Natural killer cell (primary cell): Measurements from ENCODE around the gene WBP1. TPM values are rescaled to one million over a fixed set of nuclear protein-coding genes. Genes with fewer than 3 reads are reported as not detected.

Experiments
- ATAC-seq, 3 donors: fragments of 150-1000 bp in 2 of 3; fragments of 200-7000 bp in 1 of 3; cut with Tn5 transposase; 1 replicate in 1 of 3; 2 replicates in 2 of 3; pipeline ENCODE4 v1.10.0; 2021; ENCODE audit warnings: mild to moderate bottlenecking in 2 of 3, moderate library complexity in 2 of 3
- DNase-seq, 2 donors: peaks; one replicate each; pipeline versions ENCODE4 v3.0.0 to v3.0.0-alpha.2; 2013 to 2021; ENCODE audit warnings: mixed read lengths in 1 of 2
- H3K27ac ChIP-seq: one replicate; pipeline ENCODE4 v1.5.1; 2013; ENCODE audit warnings: mild to moderate bottlenecking, low read length
- H3K27me3 ChIP-seq: one replicate; pipeline ENCODE4 v1.6.1; 2013; ENCODE audit warnings: low read length; ENCODE audit not compliant: control insufficient read depth, insufficient read depth
- H3K36me3 ChIP-seq: one replicate; pipeline ENCODE4 v1.6.1; 2013; ENCODE audit warnings: low read length; ENCODE audit not compliant: control insufficient read depth, insufficient read depth
- H3K4me1 ChIP-seq: one replicate; pipeline ENCODE4 v1.6.1; 2013; ENCODE audit warnings: low read length; ENCODE audit not compliant: control insufficient read depth, insufficient read depth
- H3K4me3 ChIP-seq: one replicate; pipeline ENCODE4 v1.5.1; 2013; ENCODE audit warnings: low read length
- H3K9me3 ChIP-seq: one replicate; pipeline ENCODE4 v1.6.1; 2013; ENCODE audit warnings: low read length; ENCODE audit not compliant: control insufficient read depth, insufficient read depth
- H3K27ac Mint-ChIP-seq, 2 donors: one replicate each; pipeline ENCODE4 v1.8.0; 2022; ENCODE audit warnings: mild to moderate bottlenecking in 2 of 2, mixed read lengths in 2 of 2, moderate library complexity in 1 of 2
- H3K27me3 Mint-ChIP-seq, 2 donors: one replicate each; pipeline ENCODE4 v1.8.0; 2022; ENCODE audit warnings: low read depth in 2 of 2, mixed read lengths in 2 of 2
- H3K36me3 Mint-ChIP-seq: one replicate; pipeline ENCODE4 v1.8.0; 2022; ENCODE audit warnings: mixed read lengths
- H3K4me1 Mint-ChIP-seq, 2 donors: one replicate each; pipeline ENCODE4 v1.8.0; 2022; ENCODE audit warnings: mixed read lengths in 2 of 2
- H3K4me3 Mint-ChIP-seq: one replicate; pipeline ENCODE4 v1.8.0; 2022; ENCODE audit warnings: mild to moderate bottlenecking, moderate library complexity, mixed read lengths
- H3K9me3 Mint-ChIP-seq, 2 donors: one replicate each; pipeline ENCODE4 v1.8.0; 2022; ENCODE audit warnings: mixed read lengths in 2 of 2
- CTCF ChIP-seq: fragments of 200-600 bp; IDR thresholded peaks from one replicate; pipeline ENCODE4 v1.8.0; 2022; ENCODE audit warnings: antibody characterized with exemption
- WGBS: methylation state at CpG from one replicate; pipeline ENCODE4 v1.1.7; 2013; ENCODE audit warnings: missing lambda C conversion rate; ENCODE audit not compliant: insufficient coverage; 5-methylcytosine and 5-hydroxymethylcytosine counted together
- intact Hi-C: fragments of 100-400 bp; cut with micrococcal nuclease; formaldehyde crosslinking; loops from one replicate; pipeline ENCODE4 v1.14.2; 2022
- total RNA-seq, 4 donors: library from RNA; stranded (reverse); fragments of 120-200 nt in 1 of 4; gene quantifications; one replicate each; pipeline versions ENCODE4 v1.2.3 to v1.2.4, GENCODE V29; 2013 to 2022

The WBP1 gene
- total RNA-seq, 3 donors from 2014 or later (not counting 1 experiment from before 2014, with no cell fraction given) = 65.1 to 68.3 (median 65.4) TPM

DNA sequence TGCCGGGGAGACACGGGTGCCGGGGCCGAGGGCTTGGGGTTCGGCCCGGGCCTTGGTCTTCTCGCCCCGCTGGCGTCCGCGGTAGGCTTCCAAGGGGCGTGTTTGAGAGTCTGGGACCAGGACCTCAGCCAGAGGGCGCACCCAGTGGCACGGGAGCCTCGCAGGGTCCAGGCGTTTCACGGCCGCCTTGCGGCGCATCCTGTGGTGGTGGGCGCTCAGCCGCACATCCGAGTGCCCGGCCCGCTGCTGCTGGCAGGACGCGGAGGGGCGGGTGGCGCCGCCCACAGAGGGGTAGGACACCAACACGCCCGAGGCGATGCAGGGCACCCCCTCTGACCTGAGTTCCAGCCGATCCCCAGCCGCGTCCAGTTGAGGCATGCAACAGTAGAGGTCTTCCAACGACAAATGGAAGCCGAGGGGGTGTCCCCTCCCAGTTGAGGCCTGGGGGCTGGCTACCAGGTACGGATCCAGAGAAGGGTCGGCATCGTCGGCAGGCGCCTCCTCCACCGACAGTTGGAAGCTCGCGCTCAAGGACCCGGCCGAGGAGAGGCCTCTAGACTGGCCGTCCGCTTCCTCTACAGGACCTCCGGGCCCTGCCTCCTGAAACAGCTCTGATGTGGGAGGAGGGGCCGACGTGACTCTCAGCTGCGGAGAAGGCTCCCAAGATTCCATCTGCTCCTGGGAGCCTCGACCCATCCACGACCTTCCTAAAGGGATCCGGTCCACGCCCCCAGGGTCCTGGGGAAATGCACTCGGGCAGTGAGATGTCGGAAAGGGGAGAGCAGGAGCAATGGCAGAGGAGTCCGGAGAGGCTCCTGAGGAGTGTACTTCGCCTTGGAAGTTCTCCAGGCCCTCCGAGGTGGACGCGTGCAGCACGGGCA lies 43.1 kb upstream of the WBP1 start:
- ATAC-seq = peak; percentile 68 to 75 (median 75)
- peak overlapping the region; percentile 85 for H3K4me3 Mint-ChIP-seq
- intact Hi-C loops = no loop called here
- WGBS = 8% methylated on average over 66 of the region's 66 CpGs
- peaks cover 22% of the 10 kb centered on the region for H3K4me1 ChIP-seq
- H3K27ac Mint-ChIP-seq = peak overlapping the region in 1 of 2 donors; percentile 79
- H3K27me3 ChIP-seq = no peaks in the 10 kb centered on the region
- H3K4me3 ChIP-seq = peak overlapping the region; percentile 47
- peak; percentile 35 to 48 for DNase-seq
- H3K9me3 ChIP-seq = no peaks in the 10 kb centered on the region
- no peaks in the 10 kb centered on the region for H3K36me3 Mint-ChIP-seq
- no peaks in the 10 kb centered on the region for H3K9me3 Mint-ChIP-seq
- H3K4me1 Mint-ChIP-seq = peaks cover 7 to 19% of the 10 kb centered on the region in 2 donors
- H3K27me3 Mint-ChIP-seq = peaks cover 0 to 7% of the 10 kb centered on the region in 2 donors
- no peak overlapping the region for H3K27ac ChIP-seq
- H3K36me3 ChIP-seq = no peaks in the 10 kb centered on the region
- TF ChIP-seq CTCF = no peak

DNA sequence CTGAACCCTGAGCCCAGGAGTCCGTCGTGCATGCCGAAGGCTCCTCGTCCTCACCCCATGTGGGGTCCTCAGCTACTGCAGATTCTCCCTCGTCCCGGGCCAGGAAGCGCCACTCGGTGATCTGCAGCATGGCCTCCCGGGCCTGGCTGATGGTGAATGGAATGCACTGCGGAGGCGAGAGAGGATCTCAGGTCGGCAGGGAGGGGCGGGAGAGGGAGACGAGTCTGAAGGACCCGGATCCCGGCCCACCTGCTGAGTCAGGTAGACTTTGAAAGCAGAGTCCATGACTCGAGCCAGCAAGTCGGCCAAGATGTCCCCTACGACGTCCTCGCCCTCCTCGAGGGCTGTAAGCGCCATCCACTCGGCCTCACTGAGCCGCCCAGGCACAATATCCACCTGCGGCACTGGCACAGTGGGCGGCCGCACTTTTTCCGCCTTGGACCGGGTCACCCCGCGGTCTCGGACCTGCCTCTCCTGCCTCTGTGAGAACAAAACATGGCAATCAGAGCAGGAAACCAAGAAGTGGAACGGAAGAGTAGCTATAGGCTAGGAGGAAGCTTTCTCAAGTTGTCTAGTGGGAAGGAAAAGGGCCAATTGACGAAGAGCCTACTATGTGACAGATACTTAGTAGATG lies 42.4 kb upstream of the WBP1 start:
- ATAC-seq = peak in 2 of 3 donors; percentile 22
- TF ChIP-seq CTCF = no peak

GRCh38 chr2:74416778-74417177 lies 41.5 kb upstream of the WBP1 start:
- Mint-ChIP-seq H3K4me3 (no peak overlapping the region), H3K9me3 (no peaks in the 10 kb centered on the region), H3K27ac (peak overlapping the region in 1 of 2 donors; percentile 31), H3K27me3 (peaks cover 0 to 7% of the 10 kb centered on the region in 2 donors), H3K4me1 (peaks cover 21 to 34% of the 10 kb centered on the region in 2 donors), H3K36me3 (no peaks in the 10 kb centered on the region)
- Histone ChIP-seq H3K4me3 (no peak overlapping the region), H3K27ac (no peak overlapping the region), H3K36me3 (no peaks in the 10 kb centered on the region), H3K27me3 (no peaks in the 10 kb centered on the region), H3K9me3 (no peaks in the 10 kb centered on the region), H3K4me1 (peaks cover 32% of the 10 kb centered on the region)
- intact Hi-C loops = no loop called here
- TF ChIP-seq CTCF = no peak
- peak in 1 of 2 donors; percentile 36 for DNase-seq
- no peak for ATAC-seq
- 62% methylated on average over 3 of the region's 3 CpGs for WGBS

More for the DNA sequence above, 42.4 kb upstream of the WBP1 start:
- H3K9me3 ChIP-seq = no peaks in the 10 kb centered on the region
- Mint-ChIP-seq H3K27me3 (peaks cover 0 to 7% of the 10 kb centered on the region in 2 donors), H3K4me1 (peaks cover 13 to 25% of the 10 kb centered on the region in 2 donors), H3K27ac (no peak overlapping the region), H3K9me3 (no peaks in the 10 kb centered on the region), H3K4me3 (peak overlapping the region; percentile 85), H3K36me3 (no peaks in the 10 kb centered on the region)
- H3K36me3 ChIP-seq = no peaks in the 10 kb centered on the region
- intact Hi-C loops = no loop called here
- H3K4me1 ChIP-seq = peaks cover 28% of the 10 kb centered on the region
- no peaks in the 10 kb centered on the region for H3K27me3 ChIP-seq
- peak overlapping the region; percentile 47 for H3K4me3 ChIP-seq
- DNase-seq = peak in 1 of 2 donors; percentile 16
- H3K27ac ChIP-seq = no peak overlapping the region
- 55% methylated on average over 34 of the region's 35 CpGs for WGBS
